ENCODE data around the gene FBXL13.

- TF ChIP-seq CTCF (IDR thresholded peaks at IDR 0.05) (no peak), POLR2AphosphoS5 (IDR thresholded peaks at IDR 0.05) (no peak), POLR2A (IDR thresholded peaks at IDR 0.05; ENCODE audit: low read depth) (no peak), EP300 (IDR thresholded peaks at IDR 0.05) (no peak)
Measured at GRCh38 chr7:102953406-102953805, 121.2 kb downstream of the FBXL13 start.
